Small intestine (tissue), 7 donors: ENCODE data around the gene ACSF2. TPM values are rescaled to one million over a fixed set of nuclear protein-coding genes. Genes with fewer than 3 reads are reported as not detected.

Experiments used
- DNase-seq, 2 donors: peaks; one replicate each; pipeline versions ENCODE4 v3.0.0 to v3.0.0-alpha.2; 2013
- FAIRE-seq: peaks from 2 replicates; lab custom pipeline; 2012; peaks lifted over from hg19 to GRCh38; lab: Jason Lieb, UNC
- H3K27ac ChIP-seq, 3 donors: one replicate each; pipeline ENCODE4 v1.5.1; 2013; ENCODE audit warnings: low read length in 2 of 3, mild to moderate bottlenecking in 2 of 3, control low read depth in 1 of 3, inconsistent platforms in 1 of 3, low read depth in 1 of 3, moderate library complexity in 1 of 3
- H3K27me3 ChIP-seq, 3 donors: one replicate each; pipeline ENCODE4 v1.6.1; 2013; ENCODE audit warnings: low read length in 3 of 3, inconsistent platforms in 1 of 3; ENCODE audit not compliant: control insufficient read depth in 3 of 3, insufficient read depth in 3 of 3
- H3K36me3 ChIP-seq, 3 donors: one replicate each; pipeline ENCODE4 v1.6.1; 2013; ENCODE audit warnings: low read length in 3 of 3, inconsistent platforms in 1 of 3, low read depth in 1 of 3, mild to moderate bottlenecking in 1 of 3, moderate library complexity in 1 of 3; ENCODE audit not compliant: control insufficient read depth in 3 of 3, insufficient read depth in 2 of 3
- H3K4me1 ChIP-seq, 3 donors: one replicate each; pipeline ENCODE4 v1.6.1; 2013; ENCODE audit warnings: low read length in 2 of 3, inconsistent platforms in 1 of 3, low read depth in 1 of 3, mild to moderate bottlenecking in 1 of 3, moderate library complexity in 1 of 3; ENCODE audit not compliant: control insufficient read depth in 3 of 3, insufficient read depth in 2 of 3
- H3K4me3 ChIP-seq, 3 donors: one replicate each; pipeline ENCODE4 v1.5.1; 2013; ENCODE audit warnings: low read length in 3 of 3, control low read depth in 1 of 3, inconsistent platforms in 1 of 3, low read depth in 1 of 3, mild to moderate bottlenecking in 1 of 3, moderate library complexity in 1 of 3
- H3K9me3 ChIP-seq, 2 donors: one replicate each; pipeline ENCODE4 v1.6.1; 2013; ENCODE audit warnings: low read depth in 1 of 2, low read length in 1 of 2; ENCODE audit not compliant: control insufficient read depth in 2 of 2, insufficient read depth in 1 of 2
- WGBS, 3 donors: extraction: QIAGEN DNeasy Blood & Tissue Kit; methylation state at CpG; one replicate each; pipeline ENCODE4 v1.1.7; 2013; 5-methylcytosine and 5-hydroxymethylcytosine counted together
- polyA plus RNA-seq, 4 donors: library from polyadenylated mRNA; stranded (reverse) in 3 of 4; unstranded in 1 of 4; fragments of 200-250 nt in 3 of 4; fragments of 120-200 nt in 1 of 4; gene quantifications; one replicate each; pipeline versions ENCODE4 v1.2.1 to v1.2.3, GENCODE V29; 2013
- donor health status: healthy with polysubstance abuse.
- donor health status: control.
- donor health status: control.
- donor health status: Bipolar disorder and iron deficiency.
- donor health status: healthy.

The ACSF2 gene
- polyA plus RNA-seq, 4 donors: 13.5 to 259 (median 117) TPM

- no peak for DNase-seq
- no peaks in the 10 kb centered on the region for H3K9me3 ChIP-seq
- H3K4me1 ChIP-seq: peaks cover 0 to 8% (median 4%) of the 10 kb centered on the region in 3 donors
- WGBS, 3 donors: 91 to 94% (median 92%) methylated on average over 8 of the region's 8 CpGs
- H3K27me3 ChIP-seq: no peaks in the 10 kb centered on the region
- H3K36me3 ChIP-seq: no peaks in the 10 kb centered on the region
- no peak overlapping the region for H3K27ac ChIP-seq
- H3K4me3 ChIP-seq: no peak overlapping the region
- FAIRE-seq: no peak
Observed at GRCh38 chr17:50495918-50496317, 69.9 kb downstream of the ACSF2 start.

- Histone ChIP-seq H3K27me3 (no peaks in the 10 kb centered on the region), H3K36me3 (no peaks in the 10 kb centered on the region), H3K4me1 (peaks cover 0 to 8% (median 4%) of the 10 kb centered on the region in 3 donors), H3K27ac (peak overlapping the region in 2 of 3 donors; percentile 30 to 33), H3K4me3 (no peak overlapping the region), H3K9me3 (no peaks in the 10 kb centered on the region)
- FAIRE-seq (no peak), DNase-seq (peak in 1 of 2 donors; percentile 84)
- 16 to 64% (median 42%) methylated on average over 7 of the region's 7 CpGs for WGBS, 3 donors
Observed at GRCh38 chr17:50498021-50498874, 72.2 kb downstream of the ACSF2 start.

GRCh38 chr17:50499270-50499669, 73.3 kb downstream of the ACSF2 start:
- no peak for FAIRE-seq
- Histone ChIP-seq H3K4me3 (no peak overlapping the region), H3K9me3 (no peaks in the 10 kb centered on the region), H3K27ac (no peak overlapping the region), H3K36me3 (no peaks in the 10 kb centered on the region), H3K27me3 (no peaks in the 10 kb centered on the region), H3K4me1 (peaks cover 0 to 8% (median 5%) of the 10 kb centered on the region in 3 donors)
- no peak for DNase-seq

- H3K36me3 ChIP-seq: no peaks in the 10 kb centered on the region
- peaks cover 2 to 8% (median 6%) of the 10 kb centered on the region in 3 donors for H3K4me1 ChIP-seq
- no peak overlapping the region for H3K27ac ChIP-seq
- FAIRE-seq (no peak), DNase-seq (no peak)
- H3K4me3 ChIP-seq: no peak overlapping the region
- H3K9me3 ChIP-seq: no peaks in the 10 kb centered on the region
- 94 to 98% (median 97%) methylated on average over 2 of the region's 2 CpGs for WGBS, 3 donors
- no peaks in the 10 kb centered on the region for H3K27me3 ChIP-seq
Observed at GRCh38 chr17:50499721-50500120, 73.7 kb downstream of the ACSF2 start.

- no peak overlapping the region for H3K27ac ChIP-seq
- DNase-seq: peak; percentile 45 to 86
- H3K9me3 ChIP-seq: no peaks in the 10 kb centered on the region
- WGBS, 3 donors: 22 to 46% (median 32%) methylated on average over 5 of the region's 5 CpGs
- H3K4me3 ChIP-seq: no peak overlapping the region
- FAIRE-seq: no peak
- peaks cover 5 to 14% (median 10%) of the 10 kb centered on the region in 3 donors for H3K4me1 ChIP-seq
- no peaks in the 10 kb centered on the region for H3K27me3 ChIP-seq
- H3K36me3 ChIP-seq: no peaks in the 10 kb centered on the region
Observed at GRCh38 chr17:50501054-50501453, 75.0 kb downstream of the ACSF2 start.

- Histone ChIP-seq H3K27ac (peak overlapping the region in 2 of 3 donors; percentile 9 to 23), H3K4me3 (no peak overlapping the region), H3K4me1 (peaks cover 6 to 17% (median 10%) of the 10 kb centered on the region in 3 donors), H3K27me3 (no peaks in the 10 kb centered on the region), H3K9me3 (no peaks in the 10 kb centered on the region), H3K36me3 (no peaks in the 10 kb centered on the region)
- no peak for FAIRE-seq
- WGBS, 3 donors: 67 to 78% (median 75%) methylated on average over 9 of the region's 9 CpGs
- no peak for DNase-seq
Observed at GRCh38 chr17:50502301-50502990, 76.4 kb downstream of the ACSF2 start.

- DNase-seq: peak; percentile 42 to 68
Observed at GRCh38 chr17:50505591-50506130, 79.6 kb downstream of the ACSF2 start.

GRCh38 chr17:50506298-50506697, 80.3 kb downstream of the ACSF2 start:
- DNase-seq (peak in 1 of 2 donors; percentile 23), FAIRE-seq (no peak)
- peak overlapping the region in 1 of 3 donors; percentile 47 for H3K27ac ChIP-seq
- no peaks in the 10 kb centered on the region for H3K27me3 ChIP-seq
- peaks cover 0 to 2% (median 0%) of the 10 kb centered on the region in 3 donors for H3K36me3 ChIP-seq
- no peaks in the 10 kb centered on the region for H3K9me3 ChIP-seq
- peaks cover 4 to 27% (median 6%) of the 10 kb centered on the region in 3 donors for H3K4me1 ChIP-seq
- WGBS, 3 donors: 71 to 74% (median 71%) methylated on average over 7 of the region's 7 CpGs
- H3K4me3 ChIP-seq: no peak overlapping the region

More at GRCh38 chr17:50505591-50506130, 79.6 kb downstream of the ACSF2 start:
- Histone ChIP-seq H3K4me1 (peaks cover 4 to 25% (median 6%) of the 10 kb centered on the region in 3 donors), H3K27ac (peak overlapping the region in 2 of 3 donors; percentile 17 to 47), H3K27me3 (no peaks in the 10 kb centered on the region), H3K36me3 (peaks cover 0 to 2% (median 0%) of the 10 kb centered on the region in 3 donors), H3K4me3 (no peak overlapping the region), H3K9me3 (no peaks in the 10 kb centered on the region)
- no peak for FAIRE-seq
- WGBS, 3 donors: 44 to 52% (median 47%) methylated on average over 7 of the region's 7 CpGs
